ENCODE data around the gene BOD1. TPM values are rescaled to one million over a fixed set of nuclear protein-coding genes. Genes with fewer than 3 reads are reported as not detected.

The BOD1 gene
- total and polyA plus RNA-seq, 2 donors (not counting 3 experiments of a cell fraction or from before 2014, with no cell fraction given): 57.6 to 62.4 TPM

DNA sequence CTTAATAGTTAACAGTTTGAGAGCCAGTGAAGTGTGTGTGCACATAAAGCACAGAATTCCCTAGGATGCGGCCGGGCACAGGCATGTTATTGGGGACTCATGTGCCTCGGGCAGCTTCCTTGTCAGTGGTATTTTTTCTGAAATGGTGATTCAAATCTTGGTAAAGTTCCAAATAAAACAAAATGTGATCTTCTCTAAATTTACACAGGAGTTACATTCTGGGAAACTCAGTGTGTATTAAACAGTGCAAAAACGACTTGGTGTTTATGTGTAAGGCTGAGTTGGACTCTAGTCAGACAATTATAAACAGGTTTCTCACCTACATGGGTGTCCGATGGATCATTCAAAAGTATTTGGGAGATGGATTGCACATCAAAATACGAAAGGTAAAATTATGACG lies 48.9 kb downstream of the BOD1 start:
- CTCF ChIA-PET: interaction anchor here (2.8 kb wide), 1 partner anchor 15 kb away, joined by 16 read pairs; no protein-coding TSS in a partner anchor
- dilution Hi-C loops (cut with MboI; ENCODE audit: extremely low pct_ligation_motif_present, low sequenced_read_pairs): no loop called here
- no peak for DNase-seq (ENCODE audit: low read depth, low spot score)

More for the DNA sequence above, 48.9 kb downstream of the BOD1 start:
- H2AFZ ChIP-seq (ENCODE audit: low read depth, low read length): no peak overlapping the region
- no peak overlapping the region for H3K4me2 ChIP-seq (ENCODE audit: insufficient read depth, low read length)
- H3K9me1 ChIP-seq (replicated peaks; ENCODE audit: control insufficient read depth, extremely low read depth, insufficient read depth, low read length): no peaks in the 10 kb centered on the region
- intact Hi-C loops (cut with micrococcal nuclease): no loop called here
- no peak overlapping the region for H3K27ac ChIP-seq (ENCODE audit: insufficient read depth, low read depth, low read length)
- TF ChIP-seq MYC (IDR thresholded peaks at IDR 0.05; ENCODE audit: low read depth, low read length) (no peak), GATA2 (IDR thresholded peaks at IDR 0.05; ENCODE audit: insufficient read depth, insufficient read length, low read depth, low read length) (no peak), EZH2 (IDR thresholded peaks at IDR 0.05; ENCODE audit: borderline replicate concordance, low read depth, low read length, severe bottlenecking) (no peak), FOS (IDR thresholded peaks at IDR 0.05; ENCODE audit: borderline replicate concordance, insufficient read depth, low read length) (no peak), JUN (IDR thresholded peaks at IDR 0.05; ENCODE audit: borderline replicate concordance, insufficient read depth, insufficient read length, low read depth) (no peak), POLR2A (IDR thresholded peaks at IDR 0.05; ENCODE audit: low read depth, low read length) (no peak), POLR2AphosphoS5 (IDR thresholded peaks at IDR 0.05; ENCODE audit: insufficient read depth, low read depth, low read length) (no peak)
- TF ChIP-seq, protein P1, sequence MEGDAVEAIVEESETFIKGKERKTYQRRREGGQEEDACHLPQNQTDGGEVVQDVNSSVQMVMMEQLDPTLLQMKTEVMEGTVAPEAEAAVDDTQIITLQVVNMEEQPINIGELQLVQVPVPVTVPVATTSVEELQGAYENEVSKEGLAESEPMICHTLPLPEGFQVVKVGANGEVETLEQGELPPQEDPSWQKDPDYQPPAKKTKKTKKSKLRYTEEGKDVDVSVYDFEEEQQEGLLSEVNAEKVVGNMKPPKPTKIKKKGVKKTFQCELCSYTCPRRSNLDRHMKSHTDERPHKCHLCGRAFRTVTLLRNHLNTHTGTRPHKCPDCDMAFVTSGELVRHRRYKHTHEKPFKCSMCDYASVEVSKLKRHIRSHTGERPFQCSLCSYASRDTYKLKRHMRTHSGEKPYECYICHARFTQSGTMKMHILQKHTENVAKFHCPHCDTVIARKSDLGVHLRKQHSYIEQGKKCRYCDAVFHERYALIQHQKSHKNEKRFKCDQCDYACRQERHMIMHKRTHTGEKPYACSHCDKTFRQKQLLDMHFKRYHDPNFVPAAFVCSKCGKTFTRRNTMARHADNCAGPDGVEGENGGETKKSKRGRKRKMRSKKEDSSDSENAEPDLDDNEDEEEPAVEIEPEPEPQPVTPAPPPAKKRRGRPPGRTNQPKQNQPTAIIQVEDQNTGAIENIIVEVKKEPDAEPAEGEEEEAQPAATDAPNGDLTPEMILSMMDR (IDR thresholded peaks at IDR 0.05; ENCODE audit: extremely low read depth in 1 of 2, insufficient read depth in 1 of 2, low read depth in 1 of 2, low read length in 2 of 2): no peak
- TF ChIP-seq, protein P2, sequence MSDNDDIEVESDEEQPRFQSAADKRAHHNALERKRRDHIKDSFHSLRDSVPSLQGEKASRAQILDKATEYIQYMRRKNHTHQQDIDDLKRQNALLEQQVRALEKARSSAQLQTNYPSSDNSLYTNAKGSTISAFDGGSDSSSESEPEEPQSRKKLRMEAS (IDR thresholded peaks at IDR 0.05; ENCODE audit: insufficient read depth, insufficient read length): no peak
- H3K36me3 ChIP-seq (ENCODE audit: control insufficient read depth in 2 of 2, extremely low read depth in 1 of 2, insufficient read depth in 2 of 2, low read length in 2 of 2): no peaks in the 10 kb centered on the region
- H3K27me3 ChIP-seq (ENCODE audit: control insufficient read depth in 2 of 2, insufficient read depth in 2 of 2, low read length in 2 of 2): peaks cover 0 to 3% of the 10 kb centered on the region in 2 experiments
- POLR2A ChIA-PET: no interaction called here
- BruUV-seq (replicated peaks): no TSS peak
- no peaks in the 10 kb centered on the region for H3K79me2 ChIP-seq (ENCODE audit: control insufficient read depth, insufficient read depth, low read length)
- H4K20me1 ChIP-seq (replicated peaks; ENCODE audit: control insufficient read depth, extremely low read depth, insufficient read depth, low read length): no peaks in the 10 kb centered on the region
- H3K4me1 ChIP-seq (ENCODE audit: control insufficient read depth, extremely low read depth, insufficient read depth, low read length): no peaks in the 10 kb centered on the region
- no peak overlapping the region for H3K9ac ChIP-seq (replicated peaks; ENCODE audit: extremely low read depth, insufficient read depth, low read length)
- H3K9me3 ChIP-seq (replicated peaks; ENCODE audit: control insufficient read depth, insufficient read depth, low read length): no peaks in the 10 kb centered on the region
- no peak overlapping the region for H3K4me3 ChIP-seq (replicated peaks in 1 of 3; ENCODE audit: insufficient read depth in 1 of 3, low read depth in 1 of 3, low read length in 3 of 3)
- no peak for FAIRE-seq

Measured in endothelial cell of umbilical vein (primary cell).